GF-D8 (cell line): ENCODE measurements around the gene SFT2D3.
"Not testable (repeated sequence)": the region's sequence is repeated elsewhere in the genome, so short reads cannot be mapped to it uniquely, and the experiment has no call there.

ENCODE experiments used
- DNase-seq: peaks from one replicate; lab custom pipeline; 2025; lab: John Stamatoyannopoulos, UW

Gene SFT2D3

GRCh38 chr2:127743477-127744026, 42.3 kb downstream of the SFT2D3 start:
- DNase-seq = no peak

GRCh38 chr2:127747621-127748020, 46.3 kb downstream of the SFT2D3 start:
- no peak for DNase-seq

GRCh38 chr2:127749537-127749936, 48.2 kb downstream of the SFT2D3 start:
- not testable (repeated sequence) for DNase-seq

GRCh38 chr2:127753374-127753773, 52.1 kb downstream of the SFT2D3 start:
- no peak for DNase-seq

GRCh38 chr2:127754186-127754585, 52.9 kb downstream of the SFT2D3 start:
- DNase-seq = no peak
